ENCODE data around the gene SARDH. TPM values are rescaled to one million over a fixed set of nuclear protein-coding genes. Genes with fewer than 3 reads are reported as not detected.

Gene SARDH
- total RNA-seq = 1 to 10 TPM; 1.5 to 9.6 (median 3.1) TPM
- polyA plus RNA-seq = 1 to 10 TPM in 2 of 3 donors, under 1 TPM in 1; 0.81 to 6.8 (median 3.0) TPM
- long read RNA-seq, donor 1 = 0 reads
- long read RNA-seq, donor 2 = 0 reads
- long read RNA-seq, donor 3 = 0 reads
- long read RNA-seq, donor 4 = 0 reads
- long read RNA-seq, donor 5, transcript SARDH-207 (21 exons, 3,216 nt) = major isoform, 6 of 9 reads
- long read RNA-seq, donor 5, partial matches to known transcripts = 1 of 9 reads
- long read RNA-seq, donor 5, other reads (novel, unspliced or antisense) = 2 of 9 reads
- long read RNA-seq, donor 6, partial matches to known transcripts = 0 of 2 reads
- long read RNA-seq, donor 6, other reads (novel, unspliced or antisense) = 2 of 2 reads
- long read RNA-seq, donor 7 = 0 reads
- long read RNA-seq, donor 8, partial matches to known transcripts = 0 of 1 reads
- long read RNA-seq, donor 8, other reads (novel, unspliced or antisense) = 0 of 1 reads
- long read RNA-seq, donor 9, partial matches to known transcripts = 0 of 1 reads
- long read RNA-seq, donor 9, other reads (novel, unspliced or antisense) = 0 of 1 reads
- long read RNA-seq, donor 10 = 0 reads

- Histone ChIP-seq H3K4me3 (peak within 1 kb of the TSS in 1 of 4 donors; percentile 35), H3K9me3 (replicated peaks in 1 of 3) (no peaks in the 10 kb centered on the region), H3K27me3 (no peaks in the 10 kb centered on the region), H3K36me3 (replicated peaks in 1 of 2) (no peaks in the 10 kb centered on the region), H3K27ac (no peak within 1 kb of the TSS), H3K4me1 (replicated peaks in 1 of 2) (no peaks in the 10 kb centered on the region)
- intact Hi-C loops (cut with DNase I) = no loop called here
- no peak for TF ChIP-seq POLR2A (IDR thresholded peaks at IDR 0.05)
- no peak for TF ChIP-seq CTCF (IDR thresholded peaks at IDR 0.05)
- DNase-seq = peak in 5 of 7 donors; percentile 18 to 63 (median 34)
- 30 to 44% (median 32%) methylated on average over 12 to 25 of the region's 25 CpGs for WGBS, 4 donors
Measured at GRCh38 chr9:133737774-133738639, at the start of gene SARDH. Gene SARDH, minus strand, starts transcription at chr9:133738352. Its CDS starts 4,179 bp downstream, at chr9:133734173.

- intact Hi-C loops (cut with DNase I) = no loop called here
- Histone ChIP-seq H3K27ac (no peak overlapping the region), H3K9me3 (replicated peaks in 1 of 3) (no peaks in the 10 kb centered on the region), H3K4me1 (replicated peaks in 1 of 2) (no peaks in the 10 kb centered on the region), H3K27me3 (no peaks in the 10 kb centered on the region), H3K36me3 (replicated peaks in 1 of 2) (peaks cover 0 to 30% of the 10 kb centered on the region in 2 donors), H3K4me3 (no peak overlapping the region)
- DNase-seq = peak in 1 of 7 donors; percentile 32
- TF ChIP-seq POLR2A (IDR thresholded peaks at IDR 0.05) = no peak
- TF ChIP-seq CTCF (IDR thresholded peaks at IDR 0.05) = no peak
- 50 to 89% (median 71%) methylated on average over 2 to 5 of the region's 5 CpGs; no CpG with 5 or more reads in 1 of the 4 donors for WGBS, 4 donors
Measured at GRCh38 chr9:133787754-133788025, 49.5 kb upstream of the SARDH start.

- H3K27ac ChIP-seq = no peak overlapping the region
- H3K36me3 ChIP-seq (replicated peaks in 1 of 2) = peaks cover 0 to 30% of the 10 kb centered on the region in 2 donors
- no peak for TF ChIP-seq POLR2A (IDR thresholded peaks at IDR 0.05)
- TF ChIP-seq CTCF (IDR thresholded peaks at IDR 0.05) = no peak
- DNase-seq = no peak
- no peaks in the 10 kb centered on the region for H3K4me1 ChIP-seq (replicated peaks in 1 of 2)
- intact Hi-C loops (cut with DNase I) = no loop called here
- no peak overlapping the region for H3K4me3 ChIP-seq
- H3K27me3 ChIP-seq = no peaks in the 10 kb centered on the region
- H3K9me3 ChIP-seq (replicated peaks in 1 of 3) = no peaks in the 10 kb centered on the region
- 76 to 83% (median 79%) methylated on average over 12 to 17 of the region's 17 CpGs for WGBS, 4 donors
Measured at GRCh38 chr9:133786907-133787753, 49.0 kb upstream of the SARDH start.
